GM21367 (cell line): ENCODE measurements around the gene RPP40.
"Not testable (repeated sequence)": the region's sequence is repeated elsewhere in the genome, so short reads cannot be mapped to it uniquely, and the experiment has no call there.

Experiments
- ATAC-seq: cut with Tn5 transposase; IDR thresholded peaks from one replicate; pipeline ENCODE4 v1.9.1; 2021; ENCODE audit not compliant: unreplicated experiment

Gene RPP40

GRCh38 chr6:5003604-5004372 is at the start of gene RPP40:
Gene RPP40, minus strand, starts transcription at chr6:5004037. Its CDS starts 35 bp downstream, at chr6:5004002.
- ATAC-seq: peak; percentile 95

GRCh38 chr6:5053038-5053437 is 49.2 kb upstream of the RPP40 start:
- ATAC-seq: no peak

DNA sequence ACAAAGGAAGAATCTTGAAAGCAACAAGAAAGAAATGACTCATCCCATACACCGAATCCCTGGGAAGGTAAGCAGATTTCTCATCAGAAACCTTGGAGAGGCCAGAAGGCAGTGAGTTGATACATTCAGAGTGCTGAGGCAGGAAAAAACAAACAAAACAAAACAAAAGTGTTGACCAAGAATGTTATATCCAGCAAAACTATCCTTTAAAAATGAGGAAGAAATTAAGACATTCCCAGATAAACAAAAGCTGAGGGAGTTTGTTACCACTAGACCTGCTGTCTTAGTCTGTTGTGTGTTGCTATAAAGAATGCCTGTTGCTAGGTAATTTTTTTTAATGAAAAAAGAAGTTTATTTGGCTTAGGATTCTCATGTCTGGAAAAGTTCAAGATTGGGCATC is 47.6 kb upstream of the RPP40 start:
- ATAC-seq: no peak

DNA sequence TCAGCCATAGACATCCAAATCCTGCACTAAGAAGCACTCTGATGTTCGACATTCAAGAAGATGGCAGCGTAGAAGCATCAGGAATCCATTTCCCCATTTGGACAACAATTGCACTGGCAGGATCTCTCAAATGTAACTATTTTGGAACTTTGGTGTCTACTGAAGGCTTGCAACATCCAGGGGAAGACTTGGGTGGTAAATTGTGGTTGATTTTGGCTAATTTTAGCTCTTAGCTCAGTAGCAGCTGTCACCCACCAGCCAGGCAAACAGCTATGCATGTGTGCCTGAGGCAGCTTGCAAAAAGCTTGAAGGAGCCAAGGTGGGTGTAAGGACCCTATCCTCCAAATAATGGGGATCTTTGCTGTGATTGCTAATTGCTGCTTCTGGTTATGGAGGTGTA is 46.2 kb upstream of the RPP40 start:
- no peak for ATAC-seq

GRCh38 chr6:5046430-5046829 is 42.6 kb upstream of the RPP40 start:
- ATAC-seq: no peak

DNA sequence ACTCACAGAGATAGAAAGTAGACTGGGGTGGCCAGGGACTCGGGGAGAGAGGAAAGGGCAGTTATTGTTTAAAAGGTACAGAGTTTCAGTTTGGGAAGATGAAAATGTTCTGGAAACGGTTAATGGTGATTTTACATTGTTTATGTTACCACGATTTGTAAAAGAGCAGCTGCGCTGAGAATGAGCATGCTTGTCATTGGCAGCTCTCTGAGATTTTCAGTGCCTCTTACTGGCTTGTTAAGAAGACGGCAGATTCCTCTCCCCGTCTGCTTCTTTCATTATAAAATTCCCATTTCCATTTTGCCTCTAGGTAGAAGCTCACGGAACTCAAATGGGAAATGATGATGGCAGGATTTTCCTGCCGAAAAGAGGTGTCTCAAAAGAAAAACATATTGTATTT is 41.6 kb upstream of the RPP40 start:
- ATAC-seq: no peak

DNA sequence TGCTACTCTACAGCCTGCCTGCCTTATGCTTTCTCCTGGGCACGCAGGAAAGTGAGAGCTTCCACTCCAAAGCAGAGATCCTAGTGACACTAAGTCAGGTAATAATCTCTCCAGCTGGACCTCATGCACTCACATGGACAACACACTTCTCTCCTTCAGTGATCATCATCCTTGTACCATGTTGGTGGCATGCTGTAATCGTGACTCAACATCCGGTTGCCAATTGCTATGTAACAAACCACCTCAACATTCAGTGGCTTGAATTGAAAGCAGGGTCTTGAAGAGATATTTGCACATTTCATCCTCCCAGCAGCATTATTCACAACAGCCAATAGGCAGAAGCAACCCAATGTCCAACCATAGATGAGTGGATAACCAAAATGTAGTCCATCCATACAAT is 41.0 kb upstream of the RPP40 start:
- no peak for ATAC-seq

- ATAC-seq: no peak
Measured at GRCh38 chr6:5042436-5042835, 38.6 kb upstream of the RPP40 start.

DNA sequence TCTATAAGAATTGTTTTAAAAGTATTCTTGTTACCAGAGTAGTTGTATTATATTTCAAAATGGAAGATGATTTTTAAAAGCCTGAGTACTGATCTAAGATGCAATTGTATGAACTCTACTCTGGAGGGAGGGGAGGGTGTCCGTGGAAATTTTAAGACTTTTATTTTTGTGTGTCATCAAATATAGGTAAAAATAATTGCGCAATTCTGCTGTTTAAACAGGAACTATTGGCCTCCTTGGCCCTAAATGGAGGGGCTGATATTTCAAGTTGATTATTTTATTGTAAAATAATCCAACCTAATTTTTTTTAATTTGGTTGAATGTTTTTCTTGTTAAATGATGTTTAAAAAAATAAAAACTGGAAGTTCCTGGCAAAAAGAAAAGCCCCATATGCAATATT is 38.1 kb upstream of the RPP40 start:
- no peak for ATAC-seq

- no peak for ATAC-seq
Measured at GRCh38 chr6:5036269-5036668, 32.4 kb upstream of the RPP40 start.

GRCh38 chr6:5034736-5035135 is 30.9 kb upstream of the RPP40 start:
- no peak for ATAC-seq

GRCh38 chr6:5034328-5034727 is 30.5 kb upstream of the RPP40 start:
- no peak for ATAC-seq

DNA sequence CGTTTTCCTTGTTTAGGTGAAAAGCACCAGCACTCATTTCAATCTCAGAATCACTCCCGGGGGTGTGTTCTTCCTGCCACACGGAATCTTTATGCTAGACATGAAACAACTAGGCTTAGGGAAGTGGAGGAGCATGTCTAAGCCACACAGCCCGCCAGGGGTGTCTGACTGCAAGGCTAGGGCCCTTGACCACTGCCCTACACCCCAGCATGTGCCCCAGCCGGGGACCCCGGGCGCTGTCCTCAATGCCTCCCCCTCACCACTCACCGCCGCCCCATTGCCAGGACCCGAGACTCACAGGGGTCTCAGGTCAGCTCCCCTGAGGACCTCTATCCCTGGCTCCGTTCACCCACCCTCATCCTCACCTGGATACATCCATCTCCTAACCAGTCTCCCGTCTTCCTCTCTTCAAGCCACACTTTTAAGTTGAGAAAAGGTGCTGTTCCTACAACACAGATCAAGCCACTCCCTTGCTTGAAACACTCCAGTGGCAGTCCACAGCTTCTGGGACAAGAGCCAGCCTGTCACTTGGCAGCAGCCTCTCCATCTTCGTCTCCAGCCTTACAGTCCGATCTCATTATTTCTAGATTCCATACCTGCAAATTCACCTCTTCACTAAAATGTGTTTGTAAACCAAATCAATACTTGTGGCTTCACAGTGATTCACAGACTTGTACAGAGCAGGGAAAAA is 29.5 kb upstream of the RPP40 start:
- not testable (repeated sequence) for ATAC-seq

DNA sequence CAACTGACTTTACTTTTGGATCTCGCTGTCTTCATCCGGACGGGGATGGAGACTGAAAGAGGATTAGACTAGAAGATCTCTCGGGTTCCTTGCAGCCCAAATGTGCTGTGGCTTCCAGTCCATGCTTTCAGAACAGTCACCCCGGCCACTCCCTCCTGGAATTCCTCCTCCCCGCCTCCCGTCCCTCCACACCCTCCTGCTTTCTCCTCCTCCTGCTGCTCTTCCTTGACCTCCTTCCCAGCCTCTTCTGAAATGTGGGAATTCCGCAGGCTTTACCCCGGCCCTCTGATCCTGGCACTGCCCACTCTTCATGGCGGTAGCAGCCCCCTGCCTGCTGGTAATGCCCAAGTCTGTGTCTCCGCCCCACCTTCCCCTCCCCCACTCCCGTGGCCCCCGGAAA is 28.9 kb upstream of the RPP40 start:
- ATAC-seq: not testable (repeated sequence)

DNA sequence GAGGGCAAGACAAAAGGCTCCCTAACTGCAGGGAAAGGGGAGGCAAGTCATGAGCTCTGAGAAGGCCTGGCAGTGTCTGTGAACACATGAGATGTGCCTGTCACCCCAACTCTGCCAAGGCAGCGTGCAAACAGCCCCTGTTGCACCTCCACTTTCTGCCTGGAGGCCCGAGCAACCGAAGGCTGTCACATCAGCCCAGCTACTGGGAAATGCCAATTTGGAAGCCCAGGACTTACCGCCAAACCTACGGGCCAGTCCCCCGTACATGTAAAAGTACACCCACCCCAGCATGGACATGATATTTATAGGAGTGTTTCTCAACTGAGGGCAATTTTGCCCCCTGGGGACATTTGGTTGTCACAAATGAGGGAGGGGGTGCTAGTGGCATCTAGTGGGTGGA is 27.3 kb upstream of the RPP40 start:
- no peak for ATAC-seq

DNA sequence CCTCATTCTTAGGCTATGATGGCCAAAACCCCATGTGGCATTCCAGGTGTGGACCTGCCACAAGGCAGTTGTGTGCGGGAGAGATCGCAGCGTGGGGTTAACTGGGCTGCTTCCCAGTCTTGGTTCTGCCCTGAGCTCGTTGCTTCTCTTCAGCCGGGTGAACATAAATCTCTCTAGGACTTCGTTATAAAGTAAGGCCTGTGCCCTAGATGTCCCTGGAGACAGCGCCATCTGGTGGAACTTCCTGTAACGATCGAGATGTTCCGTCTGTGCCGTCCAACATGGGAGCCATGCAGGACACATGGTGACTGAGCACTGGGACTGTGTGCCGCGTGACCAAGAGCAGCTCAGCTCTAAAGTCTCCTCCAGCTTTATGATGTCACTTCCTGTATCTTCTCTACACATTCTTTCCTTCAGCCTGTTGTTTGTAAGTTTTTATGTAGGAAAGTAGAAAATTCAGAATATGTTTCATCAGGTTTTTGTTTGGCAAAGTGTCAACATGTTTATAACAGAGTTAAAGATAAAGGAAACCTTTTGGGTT is 26.8 kb upstream of the RPP40 start:
- ATAC-seq: peak; percentile 82

GRCh38 chr6:5029609-5030008 is 25.8 kb upstream of the RPP40 start:
- ATAC-seq: no peak

DNA sequence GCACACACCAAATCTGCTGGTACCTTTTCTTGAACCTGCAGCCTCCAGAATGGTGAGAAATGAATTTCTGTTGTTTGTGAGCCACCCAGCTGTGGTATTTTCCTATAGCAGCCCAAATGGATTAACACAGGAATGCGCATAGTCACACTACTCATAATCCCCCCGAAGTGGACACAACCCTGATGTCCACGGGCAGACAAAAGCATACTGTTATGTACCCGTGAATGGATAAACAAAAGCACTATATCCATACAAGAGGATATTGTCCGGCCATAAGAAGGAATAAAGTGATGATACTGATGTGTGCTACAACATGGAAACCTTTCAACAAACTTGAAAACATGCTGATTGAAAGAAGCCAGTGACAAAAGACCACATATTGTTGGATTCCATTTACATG is 25.1 kb upstream of the RPP40 start:
- no peak for ATAC-seq

GRCh38 chr6:5028301-5028700 is 24.5 kb upstream of the RPP40 start:
- ATAC-seq: no peak

- ATAC-seq: no peak
Measured at GRCh38 chr6:5025911-5026819, 22.3 kb upstream of the RPP40 start.

- ATAC-seq: no peak
Measured at GRCh38 chr6:5023923-5024322, 20.1 kb upstream of the RPP40 start.
